Measurements from ENCODE around the gene CADPS2.

GRCh38 chr7:122746948-122747347, 139.3 kb downstream of the CADPS2 start:
- TF ChIP-seq, protein P1, sequence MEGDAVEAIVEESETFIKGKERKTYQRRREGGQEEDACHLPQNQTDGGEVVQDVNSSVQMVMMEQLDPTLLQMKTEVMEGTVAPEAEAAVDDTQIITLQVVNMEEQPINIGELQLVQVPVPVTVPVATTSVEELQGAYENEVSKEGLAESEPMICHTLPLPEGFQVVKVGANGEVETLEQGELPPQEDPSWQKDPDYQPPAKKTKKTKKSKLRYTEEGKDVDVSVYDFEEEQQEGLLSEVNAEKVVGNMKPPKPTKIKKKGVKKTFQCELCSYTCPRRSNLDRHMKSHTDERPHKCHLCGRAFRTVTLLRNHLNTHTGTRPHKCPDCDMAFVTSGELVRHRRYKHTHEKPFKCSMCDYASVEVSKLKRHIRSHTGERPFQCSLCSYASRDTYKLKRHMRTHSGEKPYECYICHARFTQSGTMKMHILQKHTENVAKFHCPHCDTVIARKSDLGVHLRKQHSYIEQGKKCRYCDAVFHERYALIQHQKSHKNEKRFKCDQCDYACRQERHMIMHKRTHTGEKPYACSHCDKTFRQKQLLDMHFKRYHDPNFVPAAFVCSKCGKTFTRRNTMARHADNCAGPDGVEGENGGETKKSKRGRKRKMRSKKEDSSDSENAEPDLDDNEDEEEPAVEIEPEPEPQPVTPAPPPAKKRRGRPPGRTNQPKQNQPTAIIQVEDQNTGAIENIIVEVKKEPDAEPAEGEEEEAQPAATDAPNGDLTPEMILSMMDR (IDR thresholded peaks at IDR 0.05; ENCODE audit: insufficient read depth, low read length, poor library complexity, severe bottlenecking) = no peak
- TF ChIP-seq EZH2phosphoT487 (conservative IDR thresholded peaks at IDR 0.05; ENCODE audit: low read length) = no peak
